B cell (primary cell): Measurements from ENCODE around the gene CPNE2.

ENCODE experiments used
- CTCF ChIP-seq: fragments of 200-600 bp; IDR thresholded peaks from one replicate; pipeline ENCODE4 v1.8.0; 2022; ENCODE audit warnings: antibody characterized with exemption, mild to moderate bottlenecking
- EZH2 ChIP-seq: IDR thresholded peaks from 2 replicates; pipeline ENCODE4 v1.6.1; 2012; ENCODE audit warnings: borderline replicate concordance, low read depth, mild to moderate bottlenecking, moderate library complexity, low read length; ENCODE audit not compliant: insufficient read depth, poor library complexity, severe bottlenecking

GRCh38 chr16:57067347-57067746 is 25.0 kb upstream of the CPNE2 start:
- TF ChIP-seq CTCF (no peak), EZH2 (no peak)
